ENCODE results near the gene SERPINB12. TPM values are rescaled to one million over a fixed set of nuclear protein-coding genes. Genes with fewer than 3 reads are reported as not detected.

The SERPINB12 gene, protein sequence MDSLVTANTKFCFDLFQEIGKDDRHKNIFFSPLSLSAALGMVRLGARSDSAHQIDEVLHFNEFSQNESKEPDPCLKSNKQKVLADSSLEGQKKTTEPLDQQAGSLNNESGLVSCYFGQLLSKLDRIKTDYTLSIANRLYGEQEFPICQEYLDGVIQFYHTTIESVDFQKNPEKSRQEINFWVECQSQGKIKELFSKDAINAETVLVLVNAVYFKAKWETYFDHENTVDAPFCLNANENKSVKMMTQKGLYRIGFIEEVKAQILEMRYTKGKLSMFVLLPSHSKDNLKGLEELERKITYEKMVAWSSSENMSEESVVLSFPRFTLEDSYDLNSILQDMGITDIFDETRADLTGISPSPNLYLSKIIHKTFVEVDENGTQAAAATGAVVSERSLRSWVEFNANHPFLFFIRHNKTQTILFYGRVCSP
- total RNA-seq (ENCODE audit: low replicate concordance), result not detected in 2 replicates

DNA sequence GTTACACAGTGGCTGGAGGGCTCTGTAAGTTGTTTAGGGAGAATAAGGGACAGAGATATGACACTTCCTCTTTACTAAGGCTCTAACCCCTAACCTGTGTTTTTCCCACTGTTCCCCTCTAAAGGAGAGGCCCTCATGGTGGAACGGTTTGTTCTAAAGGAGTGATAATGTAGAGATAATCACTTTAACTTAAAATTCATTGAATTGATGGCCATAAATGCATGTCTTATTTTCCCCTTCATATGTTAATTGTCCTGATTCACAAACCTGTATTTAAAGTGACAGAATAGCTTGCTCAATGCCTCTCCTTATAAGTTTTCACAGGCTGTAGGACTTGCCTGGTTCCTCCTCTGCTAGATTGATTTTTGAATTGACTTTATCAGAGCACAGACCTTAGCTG is at the start of gene SERPINB12:
Gene SERPINB12, plus strand, starts transcription at position 301 of the 400 bp plus-strand sequence. CDS start 13,791 bp downstream, outside the sequence.
- peaks cover 7% of the 10 kb centered on the region for H3K9me3 Mint-ChIP-seq
- Histone ChIP-seq H4K20me1 (ENCODE audit: low read depth) (no peaks in the 10 kb centered on the region), H3K4me1 (peaks cover 8% of the 10 kb centered on the region), H3K4me2 (no peak within 1 kb of the TSS), H3K9me3 (ENCODE audit: low read depth) (no peaks in the 10 kb centered on the region), H3K27ac (no peak within 1 kb of the TSS), H3K27me3 (no peaks in the 10 kb centered on the region), H3K9ac (no peak within 1 kb of the TSS), H3K79me2 (ENCODE audit: low read depth) (no peaks in the 10 kb centered on the region), H3K4me3 (no peak within 1 kb of the TSS), H2AFZ (replicated peaks) (no peak within 1 kb of the TSS), H3K36me3 (no peaks in the 10 kb centered on the region), H3F3A (ENCODE audit: low read depth) (no peaks in the 10 kb centered on the region)
- H3K4me1 Mint-ChIP-seq, result peaks cover 21% of the 10 kb centered on the region
- H3K36me3 Mint-ChIP-seq, result no peaks in the 10 kb centered on the region
- no peak for TF ChIP-seq EZH2phosphoT487 (IDR thresholded peaks at IDR 0.05)
- peak within 1 kb of the TSS; percentile 24 for H3K27ac Mint-ChIP-seq
- H3K27me3 Mint-ChIP-seq (ENCODE audit: insufficient read depth, low read depth), result peaks cover 3% of the 10 kb centered on the region
- no peak within 1 kb of the TSS for H3K4me3 Mint-ChIP-seq
- DNase-seq (ENCODE audit: low spot score), result no peak

DNA sequence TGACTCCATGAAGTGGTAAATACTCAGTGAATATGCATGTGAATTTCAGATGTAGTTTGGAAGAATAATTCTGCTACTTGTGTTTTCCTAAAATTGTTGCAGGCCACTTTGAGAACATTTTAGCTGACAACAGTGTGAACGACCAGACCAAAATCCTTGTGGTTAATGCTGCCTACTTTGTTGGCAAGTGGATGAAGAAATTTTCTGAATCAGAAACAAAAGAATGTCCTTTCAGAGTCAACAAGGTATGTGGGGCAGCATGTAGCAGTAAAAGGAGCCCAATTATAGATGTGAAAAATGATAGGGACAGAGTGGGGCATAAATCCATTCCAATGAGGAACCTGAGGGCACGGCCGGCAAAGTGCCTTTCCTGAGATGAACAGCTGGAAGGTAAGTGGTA is 49.3 kb upstream of the SERPINB12 start:
- H3K4me3 ChIP-seq, result no peak overlapping the region
- H3K4me1 ChIP-seq, result no peaks in the 10 kb centered on the region
- no peak overlapping the region for H3K4me2 ChIP-seq
- Mint-ChIP-seq H3K4me1 (no peaks in the 10 kb centered on the region), H3K27ac (no peak overlapping the region), H3K4me3 (no peak overlapping the region), H3K9me3 (no peaks in the 10 kb centered on the region), H3K36me3 (no peaks in the 10 kb centered on the region), H3K27me3 (ENCODE audit: insufficient read depth, low read depth) (no peaks in the 10 kb centered on the region)
- TF ChIP-seq EZH2 (IDR thresholded peaks at IDR 0.05) (no peak), EZH2phosphoT487 (IDR thresholded peaks at IDR 0.05) (no peak)
- TF ChIP-seq, protein P1, sequence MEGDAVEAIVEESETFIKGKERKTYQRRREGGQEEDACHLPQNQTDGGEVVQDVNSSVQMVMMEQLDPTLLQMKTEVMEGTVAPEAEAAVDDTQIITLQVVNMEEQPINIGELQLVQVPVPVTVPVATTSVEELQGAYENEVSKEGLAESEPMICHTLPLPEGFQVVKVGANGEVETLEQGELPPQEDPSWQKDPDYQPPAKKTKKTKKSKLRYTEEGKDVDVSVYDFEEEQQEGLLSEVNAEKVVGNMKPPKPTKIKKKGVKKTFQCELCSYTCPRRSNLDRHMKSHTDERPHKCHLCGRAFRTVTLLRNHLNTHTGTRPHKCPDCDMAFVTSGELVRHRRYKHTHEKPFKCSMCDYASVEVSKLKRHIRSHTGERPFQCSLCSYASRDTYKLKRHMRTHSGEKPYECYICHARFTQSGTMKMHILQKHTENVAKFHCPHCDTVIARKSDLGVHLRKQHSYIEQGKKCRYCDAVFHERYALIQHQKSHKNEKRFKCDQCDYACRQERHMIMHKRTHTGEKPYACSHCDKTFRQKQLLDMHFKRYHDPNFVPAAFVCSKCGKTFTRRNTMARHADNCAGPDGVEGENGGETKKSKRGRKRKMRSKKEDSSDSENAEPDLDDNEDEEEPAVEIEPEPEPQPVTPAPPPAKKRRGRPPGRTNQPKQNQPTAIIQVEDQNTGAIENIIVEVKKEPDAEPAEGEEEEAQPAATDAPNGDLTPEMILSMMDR (IDR thresholded peaks at IDR 0.05), result no peak
- H3K27ac ChIP-seq, result no peak overlapping the region
- H3F3A ChIP-seq (ENCODE audit: low read depth), result no peaks in the 10 kb centered on the region
- H3K36me3 ChIP-seq, result no peaks in the 10 kb centered on the region
- no peak for DNase-seq (ENCODE audit: low spot score)
- no peaks in the 10 kb centered on the region for H3K9me3 ChIP-seq (ENCODE audit: low read depth)
- no peaks in the 10 kb centered on the region for H3K79me2 ChIP-seq (ENCODE audit: low read depth)
- H3K9ac ChIP-seq, result no peak overlapping the region
- no peaks in the 10 kb centered on the region for H3K27me3 ChIP-seq
- no peaks in the 10 kb centered on the region for H4K20me1 ChIP-seq (ENCODE audit: low read depth)
- no peak overlapping the region for H2AFZ ChIP-seq (replicated peaks)

DNA sequence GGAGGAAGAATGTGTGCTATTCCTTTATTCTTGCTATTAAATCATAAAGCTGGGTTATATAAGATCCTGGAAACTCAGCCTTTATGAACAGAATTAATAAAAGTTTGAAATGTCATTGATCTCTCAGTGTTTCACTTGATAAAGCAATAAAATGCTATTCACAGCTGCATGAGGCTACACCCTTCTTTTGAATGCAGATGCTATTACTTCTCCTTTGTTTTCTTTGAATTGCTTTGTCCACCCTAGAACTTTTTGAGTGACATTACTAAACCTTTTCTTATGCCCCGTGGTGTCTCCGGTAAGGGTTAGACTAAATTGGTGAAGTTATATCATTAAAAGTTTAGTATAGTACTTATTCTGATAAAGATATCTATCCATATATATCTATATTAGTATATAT is 46.5 kb upstream of the SERPINB12 start:
- Mint-ChIP-seq H3K9me3 (no peaks in the 10 kb centered on the region), H3K27ac (no peak overlapping the region), H3K4me1 (no peaks in the 10 kb centered on the region), H3K36me3 (no peaks in the 10 kb centered on the region), H3K4me3 (no peak overlapping the region), H3K27me3 (ENCODE audit: insufficient read depth, low read depth) (no peaks in the 10 kb centered on the region)
- H3K4me3 ChIP-seq, result no peak overlapping the region
- no peak overlapping the region for H3K27ac ChIP-seq
- H3K9ac ChIP-seq, result no peak overlapping the region
- DNase-seq (ENCODE audit: low spot score), result no peak
- no peaks in the 10 kb centered on the region for H4K20me1 ChIP-seq (ENCODE audit: low read depth)
- H3K4me2 ChIP-seq, result no peak overlapping the region
- no peaks in the 10 kb centered on the region for H3K79me2 ChIP-seq (ENCODE audit: low read depth)
- no peaks in the 10 kb centered on the region for H3K27me3 ChIP-seq
- TF ChIP-seq EZH2phosphoT487 (IDR thresholded peaks at IDR 0.05), result no peak
- TF ChIP-seq, protein P1 (IDR thresholded peaks at IDR 0.05), result no peak
- no peak for TF ChIP-seq EZH2 (IDR thresholded peaks at IDR 0.05)
- no peaks in the 10 kb centered on the region for H3K9me3 ChIP-seq (ENCODE audit: low read depth)
- no peaks in the 10 kb centered on the region for H3K36me3 ChIP-seq
- no peaks in the 10 kb centered on the region for H3F3A ChIP-seq (ENCODE audit: low read depth)
- H2AFZ ChIP-seq (replicated peaks), result no peak overlapping the region
- H3K4me1 ChIP-seq, result no peaks in the 10 kb centered on the region

Measured in neural progenitor cell (in vitro differentiated cells).